HFFc6 (cell line): Measurements from ENCODE around the gene MCOLN1. TPM values are rescaled to one million over a fixed set of nuclear protein-coding genes. Genes with fewer than 3 reads are reported as not detected.

Source experiments
- DNase-seq: peaks from one replicate; pipeline ENCODE4 v3.0.0-alpha.2; 2018
- H3K27ac Mint-ChIP-seq: 2 replicates; pipeline ENCODE4 v1.8.0; 2020; ENCODE audit warnings: mild to moderate bottlenecking, mixed read lengths
- H3K27me3 Mint-ChIP-seq: 2 replicates; pipeline ENCODE4 v1.8.0; 2021; ENCODE audit warnings: mild to moderate bottlenecking, moderate library complexity, mixed read lengths; ENCODE audit not compliant: insufficient read depth
- H3K36me3 Mint-ChIP-seq: 2 replicates; pipeline ENCODE4 v1.8.0; 2021; ENCODE audit warnings: low read depth, mixed read lengths
- H3K4me1 Mint-ChIP-seq: 2 replicates; pipeline ENCODE4 v1.8.0; 2020; ENCODE audit warnings: low read depth, mixed read lengths
- H3K4me3 Mint-ChIP-seq: 2 replicates; pipeline ENCODE4 v1.8.0; 2020; ENCODE audit warnings: mild to moderate bottlenecking, moderate library complexity, mixed read lengths
- H3K9me3 Mint-ChIP-seq: 2 replicates; pipeline ENCODE4 v1.8.0; 2020; ENCODE audit warnings: mild to moderate bottlenecking, mixed read lengths
- total RNA-seq, 6 experiments: library from RNA; stranded (reverse); fragmentation: NEBNext Ultra II Directional; extraction: Animal tissue kit (Norgen Biotek cat#: 25700); gene quantifications; 2 replicates in 1 of 6; 3 replicates in 5 of 6; pipeline ENCODE4 v1.2.3, GENCODE V29; 2021
- TF ChIP-seq, protein P1 (sequence below): fragments of 200-600 bp; sonication (generic); IDR thresholded peaks from 2 replicates; pipeline ENCODE4 v1.5.0; 2021; ENCODE audit warnings: antibody characterized with exemption, mild to moderate bottlenecking

MCOLN1 gene
- total RNA-seq, 6 experiments from 2014 or later, result 18.2 to 28.7 (median 21.3) TPM

DNA sequence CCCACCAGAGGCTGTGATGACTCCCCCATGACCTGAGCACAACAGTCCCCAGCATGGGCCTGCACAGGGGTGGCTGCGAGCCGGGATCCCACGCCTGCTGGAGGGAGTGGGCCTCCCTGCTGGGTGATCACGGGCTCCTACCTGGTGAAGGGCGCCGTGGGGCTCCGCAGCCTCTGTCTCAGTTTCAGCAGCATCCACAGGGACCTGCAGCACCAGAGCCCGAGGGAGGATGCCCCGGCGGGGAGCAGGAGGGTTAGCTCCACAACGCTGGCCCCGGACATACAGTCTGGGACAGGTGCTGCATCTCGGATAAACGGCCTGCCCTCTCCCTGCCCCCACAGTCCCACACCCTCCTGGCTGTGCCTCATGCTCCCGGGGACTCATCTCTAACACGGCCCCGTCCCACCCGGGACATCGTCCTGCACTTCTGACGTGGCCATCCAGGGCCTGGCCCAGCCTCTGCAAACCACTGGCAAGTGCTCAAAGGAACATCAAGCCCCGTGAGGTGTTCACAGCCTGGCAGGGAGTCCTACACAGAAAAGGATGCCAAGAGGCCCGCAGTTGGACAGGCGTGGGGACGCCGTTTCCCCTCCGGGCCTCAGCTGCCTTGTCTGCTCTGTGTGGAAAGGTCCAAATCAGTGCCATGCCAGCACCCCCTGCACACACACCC is 44.1 kb upstream of the MCOLN1 start:
- no peaks in the 10 kb centered on the region for H3K36me3 Mint-ChIP-seq
- TF ChIP-seq, protein P1, sequence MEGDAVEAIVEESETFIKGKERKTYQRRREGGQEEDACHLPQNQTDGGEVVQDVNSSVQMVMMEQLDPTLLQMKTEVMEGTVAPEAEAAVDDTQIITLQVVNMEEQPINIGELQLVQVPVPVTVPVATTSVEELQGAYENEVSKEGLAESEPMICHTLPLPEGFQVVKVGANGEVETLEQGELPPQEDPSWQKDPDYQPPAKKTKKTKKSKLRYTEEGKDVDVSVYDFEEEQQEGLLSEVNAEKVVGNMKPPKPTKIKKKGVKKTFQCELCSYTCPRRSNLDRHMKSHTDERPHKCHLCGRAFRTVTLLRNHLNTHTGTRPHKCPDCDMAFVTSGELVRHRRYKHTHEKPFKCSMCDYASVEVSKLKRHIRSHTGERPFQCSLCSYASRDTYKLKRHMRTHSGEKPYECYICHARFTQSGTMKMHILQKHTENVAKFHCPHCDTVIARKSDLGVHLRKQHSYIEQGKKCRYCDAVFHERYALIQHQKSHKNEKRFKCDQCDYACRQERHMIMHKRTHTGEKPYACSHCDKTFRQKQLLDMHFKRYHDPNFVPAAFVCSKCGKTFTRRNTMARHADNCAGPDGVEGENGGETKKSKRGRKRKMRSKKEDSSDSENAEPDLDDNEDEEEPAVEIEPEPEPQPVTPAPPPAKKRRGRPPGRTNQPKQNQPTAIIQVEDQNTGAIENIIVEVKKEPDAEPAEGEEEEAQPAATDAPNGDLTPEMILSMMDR, result peak; percentile 1; the same call in 1 of the 2 replicates

DNA sequence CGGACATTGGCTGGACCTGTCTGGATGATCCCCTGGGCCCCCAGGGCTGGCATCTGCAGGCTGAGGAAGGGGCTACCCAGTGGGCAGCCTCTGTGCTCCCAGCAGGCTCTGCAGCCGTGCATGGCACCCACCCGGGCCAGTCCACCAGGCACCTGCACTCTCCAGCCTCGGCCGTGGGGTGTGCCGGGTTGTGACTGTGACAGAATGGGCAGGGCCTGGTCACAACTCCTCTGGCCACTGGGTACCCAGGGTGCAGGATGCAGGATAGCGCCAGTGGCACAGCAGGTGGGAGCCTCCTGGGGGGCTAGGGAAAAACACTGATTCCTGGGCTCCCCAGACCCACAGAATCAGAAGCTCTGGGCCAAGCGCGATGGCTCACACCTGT is 43.6 kb upstream of the MCOLN1 start:
- TF ChIP-seq, protein P1, result no peak
- H3K27me3 Mint-ChIP-seq, result peaks cover 19% of the 10 kb centered on the region
- peaks cover 18% of the 10 kb centered on the region for H3K4me1 Mint-ChIP-seq
- H3K36me3 Mint-ChIP-seq, result no peaks in the 10 kb centered on the region
- no peak for DNase-seq
- no peak overlapping the region for H3K4me3 Mint-ChIP-seq
- no peaks in the 10 kb centered on the region for H3K9me3 Mint-ChIP-seq
- H3K27ac Mint-ChIP-seq, result peak overlapping the region; percentile 92; the same call in 1 of the 2 replicates

More for the DNA sequence above, 44.1 kb upstream of the MCOLN1 start:
- no peak for DNase-seq
- Mint-ChIP-seq H3K9me3 (no peaks in the 10 kb centered on the region), H3K4me1 (peaks cover 18% of the 10 kb centered on the region), H3K4me3 (no peak overlapping the region), H3K27me3 (peaks cover 16% of the 10 kb centered on the region), H3K27ac (no peak overlapping the region)

DNA sequence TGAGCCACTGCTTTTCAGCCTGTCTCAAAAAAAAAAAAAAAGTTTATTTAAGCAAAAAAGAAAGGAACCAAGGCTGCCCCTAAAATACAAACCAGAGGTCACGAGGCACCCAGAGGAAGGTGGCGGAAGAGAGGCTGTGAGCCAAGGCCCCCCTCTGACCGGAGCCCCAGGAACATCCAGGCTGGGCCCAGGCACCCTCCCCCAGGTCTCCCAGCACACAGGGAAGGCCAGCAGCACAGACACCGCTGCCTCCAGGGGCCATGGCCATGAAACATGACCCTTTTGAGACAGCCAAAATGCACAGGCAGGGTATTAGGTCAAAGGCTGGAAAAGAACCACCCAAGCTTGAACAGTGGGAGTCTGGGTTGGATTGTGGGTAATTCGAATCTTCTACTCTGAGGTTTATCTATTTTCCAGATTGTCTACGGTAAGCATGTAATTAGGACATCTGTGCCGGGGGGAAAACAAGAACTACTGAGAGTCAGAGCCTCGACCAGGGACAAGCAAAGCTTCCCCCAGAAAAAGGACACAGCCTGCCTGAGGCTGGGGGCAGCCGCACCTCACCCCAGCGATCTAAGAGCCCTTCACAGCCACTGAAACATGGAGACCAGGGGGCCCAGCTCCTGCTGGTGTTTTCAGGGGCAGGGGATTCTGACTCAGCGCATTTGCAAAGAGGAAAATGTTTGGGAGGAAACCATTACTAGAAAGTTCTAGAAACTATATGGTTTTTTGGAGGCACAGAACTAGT is 42.0 kb upstream of the MCOLN1 start:
- no peak for DNase-seq
- peak overlapping the region; percentile 79; the same call in 1 of the 2 replicates for H3K4me3 Mint-ChIP-seq
- peaks cover 18% of the 10 kb centered on the region for H3K4me1 Mint-ChIP-seq
- TF ChIP-seq, protein P1, result no peak
- no peaks in the 10 kb centered on the region for H3K9me3 Mint-ChIP-seq
- peaks cover 19% of the 10 kb centered on the region for H3K27me3 Mint-ChIP-seq
- H3K27ac Mint-ChIP-seq, result peak overlapping the region; percentile 92
- no peaks in the 10 kb centered on the region for H3K36me3 Mint-ChIP-seq

DNA sequence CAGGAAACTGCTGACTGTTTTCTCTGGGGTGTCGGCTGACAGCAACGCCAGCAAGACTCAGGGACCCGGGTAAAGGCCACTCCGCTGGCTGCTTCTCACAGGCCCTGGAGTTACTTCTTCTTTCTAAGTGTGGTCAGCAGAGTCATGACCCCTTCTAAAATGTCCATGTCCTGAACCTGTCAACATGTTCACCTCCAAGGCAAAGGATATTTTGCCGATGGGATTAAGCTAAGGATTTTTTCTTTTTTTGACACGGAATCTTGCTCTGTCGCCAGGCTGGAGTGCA is 41.5 kb upstream of the MCOLN1 start:
- Mint-ChIP-seq H3K27me3 (peaks cover 19% of the 10 kb centered on the region), H3K4me3 (no peak overlapping the region), H3K36me3 (no peaks in the 10 kb centered on the region), H3K27ac (no peak overlapping the region), H3K9me3 (no peaks in the 10 kb centered on the region), H3K4me1 (peaks cover 18% of the 10 kb centered on the region)
- TF ChIP-seq, protein P1, result no peak
- DNase-seq, result no peak

DNA sequence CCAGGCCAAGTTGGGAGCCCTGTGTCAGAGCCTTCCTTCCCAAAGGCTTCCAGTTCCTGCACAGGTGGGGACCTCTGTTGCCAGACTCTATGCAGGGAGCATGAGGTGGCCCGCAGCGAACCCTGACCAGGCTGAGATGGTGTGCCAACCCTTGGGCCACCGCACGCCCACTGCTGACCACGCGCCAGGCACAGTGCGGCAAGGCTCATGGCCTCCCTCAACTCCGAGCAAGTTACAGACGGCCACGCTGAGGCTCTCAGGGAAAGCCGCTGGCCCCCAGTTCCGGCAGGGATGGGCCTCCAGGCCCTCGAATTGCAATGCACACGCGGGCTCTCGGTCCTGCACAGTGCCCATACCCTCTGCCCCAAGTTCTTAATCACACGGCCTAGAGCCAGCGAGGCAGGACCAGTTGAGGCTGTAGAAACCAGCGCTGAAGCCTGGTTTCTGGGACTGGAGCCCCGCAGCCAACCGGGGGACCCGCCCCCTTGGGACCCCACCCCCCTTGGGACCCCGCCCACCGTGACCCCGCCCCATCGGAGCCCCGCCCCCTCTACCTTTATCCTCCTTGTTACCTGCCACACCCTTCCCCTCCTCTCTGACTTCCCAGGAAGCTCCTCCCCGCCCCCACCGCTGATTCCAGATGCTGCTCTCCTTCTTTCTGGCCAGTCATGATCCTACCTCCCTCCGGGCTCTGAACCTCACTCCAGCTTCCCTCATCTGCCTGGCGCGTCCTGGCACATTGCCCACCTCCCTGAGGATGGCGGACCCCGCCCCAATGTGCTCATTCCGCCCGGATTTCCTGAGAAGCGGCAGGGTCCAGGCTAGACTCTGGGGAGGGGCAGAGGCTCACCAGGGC is 39.6 kb upstream of the MCOLN1 start:
- no peak overlapping the region for H3K27ac Mint-ChIP-seq
- TF ChIP-seq, protein P1, result no peak
- DNase-seq, result no peak

More for the DNA sequence above, 39.6 kb upstream of the MCOLN1 start:
- H3K9me3 Mint-ChIP-seq, result no peaks in the 10 kb centered on the region
- peaks cover 17% of the 10 kb centered on the region for H3K27me3 Mint-ChIP-seq
- H3K4me1 Mint-ChIP-seq, result peaks cover 18% of the 10 kb centered on the region
- H3K36me3 Mint-ChIP-seq, result no peaks in the 10 kb centered on the region
- no peak overlapping the region for H3K4me3 Mint-ChIP-seq
